Left cardiac atrium (tissue), 4 donors: Measurements from ENCODE around the gene PSMA6. TPM values are rescaled to one million over a fixed set of nuclear protein-coding genes. Genes with fewer than 3 reads are reported as not detected.
A peak's percentile ranks its signal among the peaks of the same experiment; 100 is the strongest.
"Not testable (repeated sequence)": the region's sequence is repeated elsewhere in the genome, so short reads cannot be mapped to it uniquely, and the experiment has no call there.

Source experiments
- ATAC-seq, 2 donors: fragments of 200-7000 bp; cut with Tn5 transposase; one replicate each; pipeline ENCODE4 v1.9.1; 2020; ENCODE audit warnings: mild to moderate bottlenecking in 2 of 2, moderate library complexity in 2 of 2
- DNase-seq: peaks from one replicate; pipeline ENCODE4 v3.0.0-alpha.2; 2020
- intact Hi-C, 2 donors: fragments of 100-400 bp; cut with DNase I; formaldehyde crosslinking; loops; one replicate each; pipeline versions ENCODE4 v1.14.1 to v1.15.1; 2022 to 2023
- long read RNA-seq: library from polyadenylated mRNA; unstranded; transcript quantifications from one replicate; pipeline ENCODE4 v2.0.0, GENCODE V29; 2021
- total RNA-seq, 2 donors: library from RNA; stranded (reverse); fragmentation: NEBNext Ultra II Directional; extraction: Animal tissue kit (Norgen Biotek cat#: 25700); gene quantifications; one replicate each; pipeline ENCODE4 v1.2.1, GENCODE V29; 2021
- donor health status: DM: no; HTN: yes; CAD: no.
- donor health status: DM: no; HTN: yes; CAD: no; lungs with severe emphysema.
- donor health status: DM: yes; HTN: yes; CAD: no.
- donor health status: Dilated cardiomyopathy.

The PSMA6 gene
- 100 to 1,000 TPM; 131 to 165 TPM for total RNA-seq
- long read RNA-seq, transcript PSMA6-201 (7 exons, 1,029 nt): major isoform, 58 of 63 reads
- long read RNA-seq, partial matches to known transcripts: 2 of 63 reads
- long read RNA-seq, other reads (novel, unspliced or antisense): 0 of 63 reads

GRCh38 chr14:35292051-35292769 is at the start of gene PSMA6:
Gene PSMA6, plus strand, starts transcription at chr14:35292382. Its CDS starts 95 bp downstream, at chr14:35292477.
- ATAC-seq: peak; percentile 100
- intact Hi-C loops: loop anchor here (1.0 to 5.0 kb wide), 3 partner anchors 50 to 112 kb away; partner anchors contain the start of gene NFKBIA (in 2 of the 2)
- DNase-seq: peak; percentile 99

DNA sequence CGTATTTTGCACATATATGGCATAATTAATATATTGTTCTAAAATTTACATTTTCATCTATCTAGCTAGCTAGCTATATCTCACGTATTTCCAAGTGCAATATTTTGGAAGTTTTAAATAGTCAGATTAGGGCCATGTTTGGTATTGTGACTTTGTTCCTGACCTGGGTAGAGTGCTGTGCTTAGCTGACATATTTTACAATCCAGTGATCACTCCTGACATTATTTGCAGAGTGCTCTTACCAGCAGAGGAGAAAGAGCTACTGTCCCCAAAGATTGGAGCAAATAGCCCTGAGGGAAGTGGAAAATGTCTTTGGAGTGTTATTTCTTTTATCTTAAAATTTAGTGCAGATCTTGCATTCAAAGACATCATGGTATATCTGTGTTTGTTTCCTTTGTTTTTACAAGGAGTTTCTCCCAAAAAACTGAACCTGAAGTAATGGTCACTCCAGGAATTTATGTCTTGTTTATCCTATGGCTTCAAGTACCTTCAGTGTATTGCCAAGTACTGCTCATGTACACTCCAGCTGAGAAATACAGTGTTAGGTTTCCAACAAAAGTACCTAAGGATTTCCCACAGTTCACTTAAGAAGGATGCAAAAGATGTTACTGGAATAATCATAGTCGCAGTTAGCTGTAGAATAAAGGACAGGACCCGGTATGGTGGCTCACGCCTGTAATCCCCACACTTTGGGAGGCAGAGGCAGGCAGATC is 49.4 kb upstream of the PSMA6 start:
- no peak for ATAC-seq
- no peak for DNase-seq
- intact Hi-C loops: no loop called here

GRCh38 chr14:35243956-35244355 is 48.2 kb upstream of the PSMA6 start:
- DNase-seq (no peak), ATAC-seq (no peak)
- intact Hi-C loops: no loop called here

- DNase-seq: no peak
- ATAC-seq: no peak
- intact Hi-C loops: no loop called here
These were observed 47.6 kb upstream of the PSMA6 start for GRCh38 chr14:35244542-35244941.

- intact Hi-C loops: no loop called here
- ATAC-seq (no peak), DNase-seq (no peak)
These were observed 47.1 kb upstream of the PSMA6 start for GRCh38 chr14:35245051-35245450.

DNA sequence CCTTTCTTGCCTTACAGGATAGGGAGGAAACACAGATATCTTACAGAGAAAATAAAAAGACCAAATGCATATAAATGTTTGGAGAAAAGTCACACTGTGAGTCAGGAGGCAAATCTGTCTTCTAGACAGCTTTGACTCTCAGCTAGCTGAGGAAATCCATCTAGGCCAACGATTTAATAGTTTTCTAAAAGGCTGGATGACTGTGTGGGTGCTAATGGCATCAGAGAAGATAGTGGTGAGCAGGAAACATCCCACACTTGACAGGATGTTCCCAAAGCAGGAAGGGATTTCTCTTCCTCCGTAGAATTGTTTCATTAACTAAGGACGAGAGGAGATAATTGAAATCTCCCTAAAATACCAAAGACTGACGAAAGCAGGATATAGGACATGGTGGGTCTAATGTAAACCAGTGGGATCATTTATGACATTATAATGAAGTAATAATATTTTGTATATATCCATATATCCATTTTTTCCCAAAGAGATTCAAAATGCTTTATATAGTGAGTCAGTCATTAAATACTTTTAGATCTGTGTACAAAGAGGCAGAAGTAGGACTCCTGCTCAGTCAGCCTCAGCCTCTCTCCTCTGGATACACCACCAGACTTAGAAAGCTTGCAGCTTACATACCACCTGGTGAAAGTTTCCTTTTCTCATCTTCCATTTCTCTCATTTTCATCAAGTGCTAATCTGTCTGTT is 44.3 kb upstream of the PSMA6 start:
- intact Hi-C loops: no loop called here
- no peak for DNase-seq

DNA sequence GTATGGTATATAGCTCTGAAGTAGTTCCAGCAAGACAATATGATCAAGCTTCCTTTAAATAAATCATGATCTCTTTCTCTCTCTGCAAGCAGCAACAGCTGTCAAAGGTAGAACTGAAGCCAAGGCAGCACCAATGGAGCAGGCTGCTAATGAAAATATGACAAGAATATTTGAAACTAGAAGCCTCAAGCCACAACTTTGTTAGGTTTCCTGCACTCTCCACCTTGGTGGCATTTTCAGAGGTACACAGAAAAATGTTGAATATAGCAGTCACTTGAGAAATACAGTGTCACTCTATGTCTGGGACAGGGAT is 43.8 kb upstream of the PSMA6 start:
- intact Hi-C loops: no loop called here
- no peak for ATAC-seq
- DNase-seq: no peak

More for the DNA sequence above, 44.3 kb upstream of the PSMA6 start:
- ATAC-seq: no peak

GRCh38 chr14:35250319-35250718 is 41.9 kb upstream of the PSMA6 start:
- no peak for DNase-seq
- intact Hi-C loops: no loop called here
- ATAC-seq: no peak

- DNase-seq (no peak), ATAC-seq (no peak)
- intact Hi-C loops: no loop called here
These were observed 39.7 kb upstream of the PSMA6 start for GRCh38 chr14:35252451-35252868.

DNA sequence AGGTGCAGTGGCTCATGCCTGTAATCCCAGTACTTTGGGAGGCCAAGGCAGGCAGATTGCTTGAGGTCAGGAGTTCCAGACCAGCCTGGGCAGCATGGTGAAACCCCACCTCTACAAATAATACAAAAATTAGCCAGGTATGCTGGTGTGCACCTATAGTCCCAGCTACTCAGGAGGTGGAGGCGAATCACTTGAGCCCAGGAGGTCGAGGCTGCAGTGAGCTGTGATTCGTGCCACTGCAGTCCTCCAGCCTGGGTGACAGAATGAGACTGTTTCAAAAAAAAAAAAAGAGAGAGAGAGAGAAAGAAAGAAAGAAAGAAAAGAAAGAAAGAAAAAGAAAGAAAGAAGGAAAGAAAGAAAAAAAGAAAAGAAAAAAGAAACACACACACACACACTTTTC is 39.1 kb upstream of the PSMA6 start:
- intact Hi-C loops, DNase-seq, ATAC-seq: not testable (repeated sequence)

DNA sequence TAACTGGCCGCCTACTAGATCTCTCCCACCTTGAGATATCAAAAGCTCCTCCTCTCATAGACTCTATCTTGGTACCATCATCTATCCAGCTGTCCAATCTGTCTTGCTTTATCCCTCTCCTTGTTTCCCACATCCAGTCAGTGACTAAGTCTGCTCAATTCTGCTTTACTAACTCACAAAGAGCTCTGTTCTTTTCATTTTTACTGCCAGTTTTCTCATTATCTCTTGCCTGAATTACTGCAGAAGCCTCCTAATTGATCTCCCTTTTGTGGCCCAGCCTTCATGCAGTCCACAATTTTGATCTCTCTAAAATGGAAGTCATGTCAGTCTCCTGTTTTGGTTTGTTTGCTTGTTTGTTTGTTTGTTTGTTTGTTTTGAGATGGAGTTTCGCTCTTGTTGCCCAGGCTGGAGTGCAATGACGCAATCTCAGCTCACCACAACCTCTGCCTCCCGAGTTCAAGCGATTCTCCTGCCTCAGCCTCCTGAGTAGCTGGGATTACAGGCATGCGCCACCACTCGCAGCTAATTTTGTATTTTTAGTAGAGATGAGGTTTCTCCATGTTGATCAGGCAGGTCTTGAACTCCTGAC is 38.1 kb upstream of the PSMA6 start:
- DNase-seq, intact Hi-C loops, ATAC-seq: not testable (repeated sequence)

GRCh38 chr14:35254736-35255135 is 37.4 kb upstream of the PSMA6 start:
- DNase-seq (no peak), ATAC-seq (no peak)
- intact Hi-C loops: no loop called here

DNA sequence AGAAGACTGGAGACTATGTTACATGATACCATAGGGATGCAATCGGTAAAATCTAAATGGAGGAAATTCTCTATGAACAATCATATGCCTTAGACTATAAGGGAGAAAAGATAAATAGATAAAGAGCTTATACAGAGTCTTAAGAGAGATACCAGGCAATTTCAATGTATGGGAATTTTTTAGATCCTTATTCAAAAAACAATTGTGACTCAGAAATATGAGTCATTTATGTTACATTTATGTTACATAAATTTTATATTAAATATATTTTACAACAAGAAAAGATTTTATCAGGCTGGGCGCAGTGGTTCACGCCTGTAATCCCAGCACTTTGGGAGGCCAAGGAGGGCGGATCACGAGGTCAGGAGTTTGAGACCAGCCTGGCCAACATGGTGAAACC is 36.5 kb upstream of the PSMA6 start:
- intact Hi-C loops: no loop called here

GRCh38 chr14:35257809-35258208 is 34.4 kb upstream of the PSMA6 start:
- ATAC-seq (peak in 1 of 2 donors; percentile 73), DNase-seq (no peak)
- intact Hi-C loops: no loop called here

More for the DNA sequence above, 36.5 kb upstream of the PSMA6 start:
- DNase-seq (no peak), ATAC-seq (no peak)

- intact Hi-C loops: no loop called here
- no peak for DNase-seq
- ATAC-seq: peak in 1 of 2 donors; percentile 95
These were observed 33.8 kb upstream of the PSMA6 start for GRCh38 chr14:35258420-35258819.

DNA sequence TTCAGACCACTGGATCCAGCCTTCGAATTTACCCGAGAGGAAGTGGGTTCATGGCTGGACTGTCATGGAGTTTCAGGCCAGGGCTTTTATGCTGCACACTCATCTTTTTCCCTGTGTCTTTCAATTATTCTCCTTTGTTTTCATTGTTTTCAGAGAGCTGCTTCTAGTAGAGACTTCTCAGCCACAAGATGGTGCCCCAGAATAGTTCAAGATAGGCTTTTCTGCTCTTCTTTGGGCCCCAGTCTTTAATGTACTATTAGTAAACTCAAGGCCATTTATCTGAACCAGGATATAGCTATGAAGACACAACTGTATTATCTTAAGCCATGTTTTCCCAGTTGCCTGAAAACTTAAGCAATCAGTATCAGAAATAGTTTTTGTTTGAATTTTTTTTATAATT is 30.4 kb upstream of the PSMA6 start:
- no peak for ATAC-seq
- no peak for DNase-seq
- intact Hi-C loops: no loop called here

GRCh38 chr14:35262436-35262835 is 29.7 kb upstream of the PSMA6 start:
- no peak for ATAC-seq
- DNase-seq: no peak
- intact Hi-C loops: no loop called here

GRCh38 chr14:35268946-35269345 is 23.2 kb upstream of the PSMA6 start:
- no peak for DNase-seq
- intact Hi-C loops: no loop called here

GRCh38 chr14:35274805-35275204 is 17.4 kb upstream of the PSMA6 start:
- intact Hi-C loops: no loop called here
- DNase-seq: no peak
- ATAC-seq: no peak

More at GRCh38 chr14:35268946-35269345, 23.2 kb upstream of the PSMA6 start:
- ATAC-seq: no peak

DNA sequence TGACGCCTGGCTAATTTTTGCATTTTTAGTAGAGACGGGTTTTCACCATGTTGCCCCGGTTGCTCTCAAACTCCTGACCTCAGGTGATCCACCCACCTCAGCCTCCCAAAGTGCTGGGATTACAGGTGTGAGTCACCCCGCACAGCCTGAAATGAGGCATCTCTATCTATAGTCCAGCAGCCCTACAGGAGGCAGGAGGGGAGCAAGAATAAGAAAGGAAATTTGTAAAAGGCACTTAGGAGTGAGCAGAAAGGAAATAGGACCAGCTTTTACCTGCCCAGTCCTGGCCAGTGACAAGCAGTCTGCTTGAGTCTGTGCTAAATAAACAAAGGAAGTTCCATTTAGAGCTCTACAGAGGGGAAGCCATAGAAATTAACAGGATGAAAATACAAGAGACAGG is 15.0 kb upstream of the PSMA6 start:
- DNase-seq (no peak), ATAC-seq (no peak)
- intact Hi-C loops: no loop called here
